ENCODE measurements around the gene MSANTD1. TPM values are rescaled to one million over a fixed set of nuclear protein-coding genes. Genes with fewer than 3 reads are reported as not detected.

MSANTD1 gene
- total RNA-seq, 1 experiment from 2014 or later: 0.19 TPM

DNA sequence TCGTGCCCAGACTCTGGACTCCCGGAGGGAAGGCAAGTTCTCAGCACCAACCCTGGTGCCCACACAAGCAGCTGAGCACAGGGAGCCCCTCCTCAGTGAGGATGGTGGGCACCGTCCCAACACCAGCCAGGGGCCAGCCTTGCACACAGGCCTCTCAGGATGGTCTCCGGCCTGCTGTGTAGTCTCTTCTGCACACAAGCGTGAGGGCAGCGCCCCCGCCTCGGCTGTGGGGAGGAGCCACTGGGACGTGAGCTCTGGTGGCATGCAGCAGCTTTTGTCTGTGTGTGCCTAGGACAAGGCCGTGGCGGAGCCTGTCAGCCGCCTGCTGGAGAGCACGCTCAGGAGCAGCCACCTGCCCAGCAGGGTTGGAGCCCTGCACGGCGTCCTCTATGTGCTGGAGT, 16.1 kb upstream of the MSANTD1 start:
- DNase-seq (ENCODE audit: low spot score): no peak

DNA sequence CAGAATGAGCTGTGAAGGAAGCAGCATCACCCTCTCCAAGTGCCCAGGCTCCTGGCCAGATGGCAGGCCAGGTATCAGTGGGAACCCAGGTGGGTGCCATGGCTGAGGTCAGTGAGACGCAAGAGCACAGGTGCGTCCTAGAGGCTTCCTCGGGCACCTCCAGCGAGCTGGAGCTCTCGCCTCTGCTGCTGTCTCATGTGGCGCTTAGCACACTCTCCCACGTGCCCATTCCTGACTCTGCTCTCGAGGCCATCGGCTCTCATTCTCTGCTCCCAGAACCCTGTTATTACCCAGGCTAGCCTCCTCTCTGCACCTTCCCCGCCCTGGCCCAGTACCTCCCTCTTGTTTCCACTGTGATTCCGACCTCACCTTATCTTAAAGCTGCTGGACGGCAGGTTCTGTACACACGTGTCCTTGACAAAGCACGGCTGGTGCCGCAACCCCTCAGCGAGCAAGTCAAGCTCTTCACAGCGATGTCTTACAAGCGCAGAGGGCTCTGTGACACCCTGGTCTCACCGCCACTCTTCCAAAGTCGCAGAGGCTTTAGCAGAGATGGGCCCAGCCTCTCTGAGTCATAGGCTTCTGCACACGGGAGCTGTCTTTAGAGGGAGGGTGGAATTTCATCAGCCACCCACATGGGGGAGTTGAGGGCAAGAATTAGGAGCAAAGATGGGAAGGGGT, 15.4 kb upstream of the MSANTD1 start:
- DNase-seq (ENCODE audit: low spot score): no peak

DNA sequence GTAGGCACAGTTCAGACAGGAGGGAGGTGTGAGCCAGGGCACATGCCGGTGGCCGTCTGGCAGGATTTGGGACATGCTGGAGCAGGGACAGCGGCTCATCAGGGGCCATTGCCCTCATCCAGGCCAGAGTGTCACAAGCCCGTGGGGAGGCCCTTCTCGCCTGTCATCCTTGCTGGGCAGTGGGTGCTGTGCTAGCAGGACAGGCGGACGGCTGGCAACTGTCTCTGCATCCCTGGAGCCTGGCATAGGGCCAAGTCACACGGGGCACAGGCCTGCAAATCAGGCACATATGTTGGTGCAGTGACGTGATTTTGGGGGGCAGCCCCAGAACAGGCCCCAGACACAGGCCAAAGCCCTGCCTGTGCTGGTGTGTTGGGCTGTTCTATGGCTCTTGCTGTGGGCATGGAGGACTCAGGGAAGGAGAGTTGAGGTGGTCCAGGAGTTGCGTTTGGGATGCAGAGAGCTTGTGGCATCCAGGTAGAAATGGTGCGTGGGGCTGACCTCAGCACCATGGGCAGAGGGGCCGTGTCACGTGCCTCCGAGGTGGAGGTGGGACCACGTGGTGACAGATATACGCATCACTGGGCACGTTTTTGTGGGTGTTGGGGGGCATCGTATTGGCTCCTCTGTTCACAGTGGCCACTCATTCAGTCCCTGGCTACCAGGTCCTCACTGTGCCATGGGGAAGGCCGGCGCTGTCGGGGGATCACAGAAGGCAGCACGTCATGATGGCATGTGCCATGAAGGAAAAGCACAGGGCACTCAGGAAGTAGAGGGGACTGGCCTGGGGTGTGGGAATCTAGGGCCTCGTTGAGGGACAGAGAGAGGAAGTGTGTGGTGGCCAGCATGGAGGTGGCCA, 14.6 kb upstream of the MSANTD1 start:
- no peak for DNase-seq (ENCODE audit: low spot score)

DNA sequence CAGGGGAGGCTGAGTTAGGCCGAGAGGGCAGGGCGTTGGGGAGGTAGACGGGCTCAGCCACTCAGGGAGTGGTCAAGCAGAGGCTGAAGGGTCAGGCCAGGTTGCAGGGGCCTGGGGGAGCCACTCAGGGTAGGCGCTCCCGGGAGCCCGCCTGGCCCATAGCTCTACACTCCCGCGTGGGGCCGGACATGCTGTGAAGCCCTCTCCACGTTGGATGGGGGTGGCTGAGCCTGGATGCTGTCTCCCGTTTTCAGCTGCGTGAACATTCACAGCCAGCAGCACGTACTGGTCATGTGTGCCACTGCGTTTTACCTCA, 14.0 kb upstream of the MSANTD1 start:
- no peak for DNase-seq (ENCODE audit: low spot score)

DNA sequence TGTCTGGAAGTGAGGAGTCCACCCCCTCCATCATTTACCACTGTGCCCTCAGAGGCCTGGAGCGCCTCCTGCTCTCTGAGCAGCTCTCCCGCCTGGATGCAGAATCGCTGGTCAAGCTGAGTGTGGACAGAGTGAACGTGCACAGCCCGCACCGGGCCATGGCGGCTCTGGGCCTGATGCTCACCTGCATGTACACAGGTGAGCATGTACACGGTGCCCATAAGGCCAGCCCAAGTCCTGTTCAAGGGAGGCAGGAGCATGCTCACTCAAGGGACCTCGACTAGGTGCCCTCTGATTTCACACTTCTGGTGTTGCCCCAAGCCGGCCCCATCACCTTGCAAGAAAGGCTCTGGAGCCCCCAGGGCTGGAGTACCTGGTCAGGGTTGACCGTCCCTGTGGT, 13.4 kb upstream of the MSANTD1 start:
- no peak for DNase-seq (ENCODE audit: low spot score)

DNA sequence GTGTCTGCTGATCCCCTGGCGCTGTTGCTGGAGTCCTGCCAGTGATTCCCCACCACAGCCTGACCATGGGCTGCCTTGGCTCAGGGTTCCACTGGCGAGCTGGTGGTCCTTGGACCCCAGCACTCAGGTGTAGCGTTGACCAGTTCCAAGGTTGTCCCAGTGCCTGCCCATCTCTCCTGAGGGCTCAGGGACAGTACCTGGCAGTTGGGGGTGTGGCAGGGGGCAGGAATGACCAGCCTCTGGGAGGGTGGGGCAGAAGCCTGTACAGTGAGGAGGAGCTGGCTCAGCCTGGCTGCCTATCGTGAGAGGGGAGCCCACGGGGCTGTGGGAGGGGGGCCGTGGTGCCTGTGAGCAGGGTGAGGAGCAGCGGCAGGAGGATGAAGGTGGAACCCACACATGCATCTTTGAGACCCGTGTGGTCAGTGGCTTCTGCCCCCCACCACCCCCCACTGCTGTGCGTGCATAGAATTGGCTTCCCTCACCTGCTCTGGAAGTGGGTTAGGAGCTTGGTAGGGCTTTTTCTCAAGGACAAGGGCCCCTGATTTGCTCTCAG, 12.6 kb upstream of the MSANTD1 start:
- no peak for DNase-seq (ENCODE audit: low spot score)

DNA sequence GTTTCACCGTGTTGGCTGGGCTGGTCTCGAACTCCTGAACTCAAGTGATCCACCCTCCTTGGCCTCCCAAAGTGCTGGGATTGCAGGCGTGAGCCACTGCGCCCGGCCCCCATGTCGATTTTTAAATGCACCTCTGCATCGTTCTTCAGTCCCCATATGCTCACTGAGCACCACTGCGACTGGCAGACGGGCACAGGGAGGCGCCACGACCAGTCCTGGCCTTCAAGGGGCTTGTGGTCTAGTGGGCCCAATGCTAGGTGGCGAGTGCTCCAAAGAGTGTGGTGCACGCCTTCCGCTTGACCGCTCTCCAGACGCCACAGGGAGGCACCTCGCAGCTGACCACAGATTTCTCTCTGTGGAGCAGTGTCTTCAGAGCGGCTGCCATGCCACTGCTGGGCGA, 11.7 kb upstream of the MSANTD1 start:
- no peak for DNase-seq (ENCODE audit: low spot score)

DNA sequence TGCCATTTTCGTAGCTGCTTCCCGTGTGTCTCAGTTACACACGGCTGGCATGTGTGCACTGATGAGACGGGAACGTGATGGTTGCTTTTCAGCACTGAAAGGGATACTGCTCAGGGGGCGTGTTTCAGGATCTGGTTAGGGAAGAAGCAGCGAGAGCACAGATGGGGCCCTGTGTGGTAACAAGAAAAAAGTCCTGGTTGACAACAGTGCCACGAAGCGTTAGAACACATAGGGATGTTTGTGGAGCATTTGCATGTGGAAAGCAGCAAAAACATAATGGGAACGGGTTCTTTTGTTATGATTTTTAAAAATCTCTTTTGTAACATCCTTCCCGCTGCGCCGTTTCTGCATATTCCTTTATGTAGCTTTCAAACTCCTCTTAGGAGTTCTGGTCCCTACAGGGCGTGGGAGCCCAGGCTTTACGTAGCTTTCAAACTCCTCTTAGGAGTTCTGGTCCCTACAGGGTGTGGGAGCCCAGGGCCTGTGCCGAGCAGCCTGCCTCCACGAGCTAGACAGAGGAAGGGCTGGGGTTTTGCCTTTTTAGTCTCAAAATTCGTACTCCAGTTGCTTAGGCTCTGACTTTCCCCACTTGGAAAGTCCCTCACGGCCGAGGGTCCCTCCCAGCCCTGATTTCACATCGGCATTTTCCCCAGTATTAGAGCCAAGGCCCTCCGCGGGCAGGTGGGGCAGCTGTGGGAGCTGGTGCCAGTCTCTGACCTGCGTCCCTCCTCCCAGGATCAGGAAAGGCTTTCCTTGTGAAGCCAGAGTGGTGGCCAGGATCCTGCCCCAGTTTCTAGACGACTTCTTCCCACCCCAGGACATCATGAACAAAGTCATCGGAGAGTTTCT, 11.0 kb upstream of the MSANTD1 start:
- DNase-seq (ENCODE audit: low spot score): no peak

DNA sequence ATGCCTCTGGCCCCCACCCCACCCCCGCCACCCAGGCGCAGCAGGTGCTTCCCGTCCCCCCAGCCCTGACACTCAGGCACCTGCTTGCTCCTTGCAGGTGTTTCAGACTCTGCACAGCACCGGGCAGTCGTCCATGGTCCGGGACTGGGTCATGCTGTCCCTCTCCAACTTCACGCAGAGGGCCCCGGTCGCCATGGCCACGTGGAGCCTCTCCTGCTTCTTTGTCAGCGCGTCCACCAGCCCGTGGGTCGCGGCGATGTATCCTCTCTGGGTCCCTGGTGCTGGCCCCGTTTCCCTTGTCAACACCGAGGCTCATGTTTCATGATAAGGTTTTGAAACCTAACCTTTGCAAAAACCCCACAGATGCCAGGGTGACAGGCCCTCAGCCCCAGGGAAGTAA, 10.2 kb upstream of the MSANTD1 start:
- no peak for DNase-seq (ENCODE audit: low spot score)

DNA sequence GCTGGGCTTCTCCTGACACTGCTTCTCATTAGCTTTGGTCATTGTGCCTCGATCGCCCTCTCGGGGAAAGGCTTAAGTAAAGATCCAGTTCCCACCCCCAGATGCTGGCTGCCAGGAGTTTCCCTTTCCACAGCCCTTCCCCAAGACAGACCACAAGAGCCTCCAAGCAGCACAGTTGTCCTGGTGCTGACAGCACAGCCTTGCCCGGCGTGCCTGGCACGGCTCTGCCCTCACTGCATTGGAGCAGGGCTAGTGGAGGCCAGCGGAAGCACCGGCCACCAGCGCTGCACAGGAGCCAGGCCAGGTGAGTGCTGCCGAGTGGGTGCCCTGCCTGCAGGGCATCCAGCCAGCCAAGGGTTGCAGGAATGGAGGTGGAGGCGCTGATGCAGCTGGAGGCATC, 9.7 kb upstream of the MSANTD1 start:
- DNase-seq (ENCODE audit: low spot score): no peak

DNA sequence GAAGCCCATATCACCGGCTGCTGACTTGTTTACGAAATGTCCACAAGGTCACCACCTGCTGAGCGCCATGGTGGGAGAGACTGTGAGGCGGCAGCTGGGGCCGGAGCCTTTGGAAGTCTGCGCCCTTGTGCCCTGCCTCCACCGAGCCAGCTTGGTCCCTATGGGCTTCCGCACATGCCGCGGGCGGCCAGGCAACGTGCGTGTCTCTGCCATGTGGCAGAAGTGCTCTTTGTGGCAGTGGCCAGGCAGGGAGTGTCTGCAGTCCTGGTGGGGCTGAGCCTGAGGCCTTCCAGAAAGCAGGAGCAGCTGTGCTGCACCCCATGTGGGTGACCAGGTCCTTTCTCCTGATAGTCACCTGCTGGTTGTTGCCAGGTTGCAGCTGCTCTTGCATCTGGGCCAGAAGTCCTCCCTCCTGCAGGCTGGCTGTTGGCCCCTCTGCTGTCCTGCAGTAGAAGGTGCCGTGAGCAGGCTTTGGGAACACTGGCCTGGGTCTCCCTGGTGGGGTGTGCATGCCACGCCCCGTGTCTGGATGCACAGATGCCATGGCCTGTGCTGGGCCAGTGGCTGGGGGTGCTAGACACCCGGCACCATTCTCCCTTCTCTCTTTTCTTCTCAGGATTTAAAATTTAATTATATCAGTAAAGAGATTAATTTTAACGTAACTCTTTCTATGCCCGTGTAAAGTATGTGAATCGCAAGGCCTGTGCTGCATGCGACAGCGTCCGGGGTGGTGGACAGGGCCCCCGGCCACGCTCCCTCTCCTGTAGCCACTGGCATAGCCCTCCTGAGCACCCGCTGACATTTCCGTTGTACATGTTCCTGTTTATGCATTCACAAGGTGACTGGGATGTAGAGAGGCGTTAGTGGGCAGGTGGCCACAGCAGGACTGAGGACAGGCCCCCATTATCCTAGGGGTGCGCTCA, 8.7 kb upstream of the MSANTD1 start:
- no peak for DNase-seq (ENCODE audit: low spot score)

DNA sequence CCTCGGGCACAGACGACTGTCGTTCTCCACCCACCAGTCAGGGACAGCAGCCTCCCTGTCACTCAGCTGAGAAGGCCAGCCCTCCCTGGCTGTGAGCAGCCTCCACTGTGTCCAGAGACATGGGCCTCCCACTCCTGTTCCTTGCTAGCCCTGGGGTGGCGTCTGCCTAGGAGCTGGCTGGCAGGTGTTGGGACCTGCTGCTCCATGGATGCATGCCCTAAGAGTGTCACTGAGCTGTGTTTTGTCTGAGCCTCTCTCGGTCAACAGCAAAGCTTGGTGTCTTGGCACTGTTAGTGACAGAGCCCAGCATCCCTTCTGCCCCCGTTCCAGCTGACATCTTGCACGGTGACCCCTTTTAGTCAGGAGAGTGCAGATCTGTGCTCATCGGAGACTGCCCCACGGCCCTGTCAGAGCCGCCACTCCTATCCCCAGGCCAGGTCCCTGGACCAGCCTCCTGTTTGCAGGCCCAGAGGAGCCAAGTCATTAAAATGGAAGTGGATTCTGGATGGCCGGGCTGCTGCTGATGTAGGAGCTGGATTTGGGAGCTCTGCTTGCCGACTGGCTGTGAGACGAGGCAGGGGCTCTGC, 7.9 kb upstream of the MSANTD1 start:
- DNase-seq (ENCODE audit: low spot score): no peak

DNA sequence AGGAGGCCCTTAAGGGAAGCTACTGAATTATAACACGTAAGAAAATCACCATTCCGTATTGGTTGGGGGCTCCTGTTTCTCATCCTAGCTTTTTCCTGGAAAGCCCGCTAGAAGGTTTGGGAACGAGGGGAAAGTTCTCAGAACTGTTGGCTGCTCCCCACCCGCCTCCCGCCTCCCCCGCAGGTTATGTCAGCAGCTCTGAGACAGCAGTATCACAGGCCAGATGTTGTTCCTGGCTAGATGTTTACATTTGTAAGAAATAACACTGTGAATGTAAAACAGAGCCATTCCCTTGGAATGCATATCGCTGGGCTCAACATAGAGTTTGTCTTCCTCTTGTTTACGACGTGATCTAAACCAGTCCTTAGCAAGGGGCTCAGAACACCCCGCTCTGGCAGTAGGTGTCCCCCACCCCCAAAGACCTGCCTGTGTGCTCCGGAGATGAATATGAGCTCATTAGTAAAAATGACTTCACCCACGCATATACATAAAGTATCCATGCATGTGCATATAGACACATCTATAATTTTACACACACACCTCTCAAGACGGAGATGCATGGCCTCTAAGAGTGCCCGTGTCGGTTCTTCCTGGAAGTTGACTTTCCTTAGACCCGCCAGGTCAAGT, 6.9 kb upstream of the MSANTD1 start:
- no peak for DNase-seq (ENCODE audit: low spot score)

DNA sequence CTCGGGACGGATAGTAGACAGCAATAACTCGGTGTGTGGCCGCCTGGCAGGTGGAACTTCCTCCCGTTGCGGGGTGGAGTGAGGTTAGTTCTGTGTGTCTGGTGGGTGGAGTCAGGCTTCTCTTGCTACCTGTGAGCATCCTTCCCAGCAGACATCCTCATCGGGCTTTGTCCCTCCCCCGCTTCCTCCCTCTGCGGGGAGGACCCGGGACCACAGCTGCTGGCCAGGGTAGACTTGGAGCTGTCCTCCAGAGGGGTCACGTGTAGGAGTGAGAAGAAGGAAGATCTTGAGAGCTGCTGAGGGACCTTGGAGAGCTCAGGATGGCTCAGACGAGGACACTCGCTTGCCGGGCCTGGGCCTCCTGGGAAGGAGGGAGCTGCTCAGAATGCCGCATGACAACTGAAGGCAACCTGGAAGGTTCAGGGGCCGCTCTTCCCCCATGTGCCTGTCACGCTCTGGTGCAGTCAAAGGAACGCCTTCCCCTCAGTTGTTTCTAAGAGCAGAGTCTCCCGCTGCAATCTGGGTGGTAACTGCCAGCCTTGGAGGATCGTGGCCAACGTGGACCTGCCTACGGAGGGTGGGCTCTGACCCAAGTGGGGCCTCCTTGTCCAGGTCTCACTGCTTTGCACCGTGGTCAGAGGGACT, 5.7 kb upstream of the MSANTD1 start:
- no peak for DNase-seq (ENCODE audit: low spot score)

DNA sequence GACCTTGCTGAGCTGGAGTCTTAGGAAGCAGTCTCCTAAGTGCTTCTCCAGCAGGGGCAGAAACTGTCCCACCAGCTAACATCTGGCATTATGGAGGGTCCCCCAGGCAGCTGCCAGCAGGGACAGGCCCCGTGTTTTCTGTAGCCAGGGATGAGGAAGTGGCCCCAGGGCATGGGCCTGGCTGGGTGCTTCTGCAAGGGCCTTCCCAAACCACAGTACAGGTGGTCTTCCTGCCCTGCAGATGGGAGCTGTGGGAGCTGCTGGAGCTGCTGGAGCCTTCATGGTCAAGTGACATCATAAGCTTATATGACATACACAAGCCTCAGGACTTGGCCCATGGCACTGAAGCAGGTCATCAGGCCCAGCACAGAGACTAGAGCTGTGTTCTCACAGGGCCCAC, 5.0 kb upstream of the MSANTD1 start:
- no peak for DNase-seq (ENCODE audit: low spot score)

DNA sequence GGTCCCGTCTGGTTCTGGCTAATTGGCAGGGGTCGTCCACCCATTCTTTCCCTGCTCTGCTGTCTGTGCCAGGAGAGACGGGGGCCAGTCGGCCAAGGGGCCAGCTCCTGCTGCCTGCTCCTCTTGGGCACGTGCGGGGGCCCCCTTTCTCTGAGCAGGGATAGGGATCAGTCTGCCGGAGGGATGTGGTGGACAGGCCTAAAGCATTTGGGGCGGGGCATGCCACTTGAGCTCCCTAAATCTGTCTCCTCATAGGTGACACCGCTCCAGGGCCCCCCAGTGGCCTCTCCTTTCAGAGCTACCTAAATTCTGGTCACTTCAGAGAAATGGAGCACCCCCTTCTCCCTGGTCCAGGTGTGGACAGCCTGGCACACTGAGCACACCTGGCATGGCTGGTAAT, 4.2 kb upstream of the MSANTD1 start:
- no peak for DNase-seq (ENCODE audit: low spot score)

DNA sequence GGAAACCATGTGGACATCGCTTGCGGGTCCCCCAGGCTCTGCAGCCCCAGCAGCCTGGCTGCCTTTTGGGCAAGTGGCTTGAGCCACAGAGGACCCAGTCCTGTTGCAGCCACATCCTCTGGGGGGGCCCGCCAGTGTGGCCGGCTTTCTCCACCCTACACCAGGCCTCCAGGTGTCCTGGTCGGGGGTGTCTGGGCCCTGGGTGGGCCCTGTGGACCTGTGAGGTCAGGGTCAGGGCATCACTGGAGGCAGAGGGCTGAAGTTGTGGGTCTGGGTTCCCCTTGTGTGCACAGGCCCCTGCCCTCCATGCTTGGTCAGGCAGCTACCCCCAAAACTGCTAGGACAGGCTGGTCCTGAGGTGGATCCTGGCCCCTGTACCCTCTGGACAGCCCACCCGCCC, 3.3 kb upstream of the MSANTD1 start:
- no peak for DNase-seq (ENCODE audit: low spot score)

DNA sequence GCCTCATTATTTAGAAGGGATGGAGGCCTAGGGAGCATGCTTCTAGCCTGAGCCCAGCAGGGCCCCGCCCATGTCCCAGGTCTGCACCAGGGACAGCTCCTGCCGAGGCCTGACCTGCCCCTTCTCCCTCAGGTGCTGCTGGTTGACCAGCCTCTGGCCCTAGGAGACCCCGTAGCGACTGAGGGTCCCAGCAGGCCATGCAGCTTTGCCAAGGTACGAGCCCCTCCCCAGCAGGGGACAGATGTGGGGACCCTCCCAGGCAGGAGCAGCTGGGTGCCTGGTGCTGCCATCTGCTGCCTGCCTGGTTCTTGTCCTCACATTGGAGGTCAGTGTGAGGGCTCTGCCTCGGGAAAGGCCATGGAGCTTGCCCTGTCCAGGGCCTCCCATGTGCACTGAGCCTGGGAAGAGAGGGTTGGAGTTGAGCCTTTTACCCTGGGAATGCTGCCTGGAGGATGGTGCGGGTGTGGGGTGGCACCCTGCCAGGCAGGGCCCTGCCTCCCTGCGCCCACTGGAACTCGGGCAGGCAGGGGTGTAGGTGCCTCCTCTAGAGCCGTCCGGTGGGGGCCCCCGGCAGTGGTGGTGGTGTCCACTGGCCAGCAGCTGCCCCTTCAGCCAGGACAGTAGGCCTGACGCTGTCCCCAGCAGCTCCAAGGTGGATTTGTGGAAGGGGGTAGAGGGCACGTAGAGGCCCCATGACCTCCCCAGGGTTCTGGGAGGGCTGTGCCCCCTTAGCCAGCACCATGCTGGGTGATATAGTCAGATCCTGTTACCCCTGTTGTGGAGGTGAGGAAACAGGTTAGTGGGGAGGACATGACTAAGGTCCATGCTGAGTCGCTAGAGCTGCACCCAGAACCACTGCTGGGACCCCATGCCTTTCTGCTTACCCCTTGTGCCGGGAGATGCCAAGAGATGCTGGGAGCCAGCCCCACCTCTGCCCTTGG, 2.2 kb upstream of the MSANTD1 start:
- no peak for DNase-seq (ENCODE audit: low spot score)
